HEK293 (cell line): ENCODE data around the gene HLA-DMB.
"Not testable (repeated sequence)": the region's sequence is repeated elsewhere in the genome, so short reads cannot be mapped to it uniquely, and the experiment has no call there.

Experiments used
- CTCF ChIA-PET: fragments of 350-600 bp; formaldehyde crosslinking; extraction: SDS; loops from one replicate; lab custom pipeline; 2021; ENCODE audit warnings: antibody characterized with exemption; lab: Yijun Ruan, JAX
- POLR2A ChIA-PET: fragments of 300-600 bp; formaldehyde crosslinking; extraction: SDS; loops from one replicate; lab custom pipeline; 2020; ENCODE audit warnings: antibody characterized with exemption, inconsistent platforms; lab: Yijun Ruan, JAX
- H3K27ac ChIP-seq: fragments of 200-500 bp; sonication (Bioruptor generic); 2 replicates; pipeline ENCODE4 v1.5.1; 2014; ENCODE audit warnings: low read depth, low read length, control low read depth, inconsistent platforms; ENCODE audit errors: extremely low read depth
- H3K36me3 ChIP-seq, 2 experiments: fragments of 200-500 bp in 1 of 2; sonication (Bioruptor generic) in 1 of 2; 1 replicate in 1 of 2; 2 replicates in 1 of 2; pipeline ENCODE4 v1.5.1; 2014 to 2017; ENCODE audit warnings: inconsistent platforms in 2 of 2, low read length in 2 of 2; ENCODE audit not compliant: control insufficient read depth in 2 of 2, insufficient read depth in 1 of 2
- H3K4me1 ChIP-seq: fragments of 200-500 bp; sonication (Bioruptor generic); 2 replicates; pipeline ENCODE4 v1.5.1; 2014; ENCODE audit warnings: mild to moderate bottlenecking, low read length, inconsistent platforms; ENCODE audit not compliant: control insufficient read depth, insufficient read depth
- H3K4me3 ChIP-seq: 2 replicates; pipeline ENCODE4 v1.5.1; 2011; ENCODE audit warnings: low read depth, mild to moderate bottlenecking, control low read depth, low read length, moderate library complexity
- H3K9me3 ChIP-seq: fragments of 200-500 bp; sonication (Bioruptor generic); 2 replicates; pipeline ENCODE4 v1.5.1; 2014; ENCODE audit warnings: low read depth, low read length, inconsistent platforms; ENCODE audit not compliant: control insufficient read depth, insufficient read depth
- EGR2 ChIP-seq: fragments of 450-650 bp; formaldehyde crosslinking; IDR thresholded peaks from 2 replicates; pipeline ENCODE4 v1.5.1; 2016; ENCODE audit warnings: low read depth, missing biosample characterization, missing genetic modification characterization
- MEIS1 ChIP-seq: sonication (generic); formaldehyde crosslinking; IDR thresholded peaks from 2 replicates; pipeline ENCODE4 v1.8.1; 2022; ENCODE audit warnings: missing genetic modification reagents, mild to moderate bottlenecking, borderline replicate concordance
- PRDM10 ChIP-seq: fragments of 450-650 bp; formaldehyde crosslinking; IDR thresholded peaks from 2 replicates; pipeline ENCODE4 v1.5.1; 2016; ENCODE audit warnings: missing biosample characterization, missing genetic modification characterization
- SCRT2 ChIP-seq: fragments of 450-650 bp; formaldehyde crosslinking; IDR thresholded peaks from 2 replicates; pipeline ENCODE4 v1.5.1; 2016; ENCODE audit warnings: missing biosample characterization, missing genetic modification characterization
- ZBTB10 ChIP-seq: fragments of 450-650 bp; formaldehyde crosslinking; IDR thresholded peaks from 2 replicates; pipeline ENCODE4 v1.5.1; 2016; ENCODE audit warnings: missing biosample characterization, missing genetic modification characterization
- ZFHX2 ChIP-seq: fragments of 450-650 bp; formaldehyde crosslinking; conservative IDR thresholded peaks from 2 replicates; pipeline ENCODE4 v1.5.1; 2016; ENCODE audit warnings: missing biosample characterization, missing genetic modification characterization
- ZNF121 ChIP-seq: fragments of 450-650 bp; formaldehyde crosslinking; IDR thresholded peaks from 2 replicates; pipeline ENCODE4 v1.5.1; 2016; ENCODE audit warnings: missing biosample characterization, missing genetic modification characterization
- ZNF19 ChIP-seq: fragments of 450-650 bp; formaldehyde crosslinking; IDR thresholded peaks from 2 replicates; pipeline ENCODE4; 2016; ENCODE audit warnings: missing biosample characterization, missing genetic modification characterization, low read depth
- ZNF2 ChIP-seq: fragments of 450-650 bp; formaldehyde crosslinking; IDR thresholded peaks from 2 replicates; pipeline ENCODE4 v1.5.1; 2016; ENCODE audit warnings: missing biosample characterization, missing genetic modification characterization
- ZNF362 ChIP-seq: fragments of 450-650 bp; formaldehyde crosslinking; IDR thresholded peaks from 2 replicates; pipeline ENCODE4 v1.5.1; 2016; ENCODE audit warnings: missing biosample characterization, missing genetic modification characterization

The HLA-DMB gene

GRCh38 chr6:32943864-32944649 lies 3.2 kb upstream of the HLA-DMB start:
- no peak overlapping the region for H3K27ac ChIP-seq
- ChIA-PET CTCF (interaction anchor here (0.6 to 10.3 kb wide), 13 partner anchors 11 to 756 kb away, joined by 3 to 109 read pairs (median 4); partner anchors contain the start of genes BRD2, HLA-DMA and TAP2), POLR2A (interaction anchor here (2.3 to 6.9 kb wide), 2 partner anchors 26 to 49 kb away, joined by 8 to 100 read pairs; partner anchors contain the start of gene BRD2)
- H3K9me3 ChIP-seq, result no peaks in the 10 kb centered on the region
- H3K4me1 ChIP-seq, result no peaks in the 10 kb centered on the region
- H3K4me3 ChIP-seq, result no peak overlapping the region
- no peaks in the 10 kb centered on the region for H3K36me3 ChIP-seq
- TF ChIP-seq ZNF362 (0 out of 2 replicates have a peak, but pooled peaks have one; percentile 14), ZBTB10 (tag by site-specific recombination) (no peak)

GRCh38 chr6:32942555-32943123 lies 1.8 kb upstream of the HLA-DMB start:
- not testable (repeated sequence) for H3K36me3 ChIP-seq, H3K9me3 ChIP-seq, H3K27ac ChIP-seq, H3K4me3 ChIP-seq, H3K4me1 ChIP-seq
- TF ChIP-seq EGR2 (tag by site-specific recombination) (0 out of 2 replicates have a peak, but pooled peaks have one; percentile 25), ZFHX2 (peak; percentile 53; the same call in 1 of the 2 replicates)
- ChIA-PET POLR2A (interaction anchor here (2.3 to 6.9 kb wide), 2 partner anchors 28 to 48 kb away, joined by 8 to 100 read pairs; partner anchors contain the start of gene BRD2), CTCF (interaction anchor here (0.6 to 10.3 kb wide), 10 partner anchors 9 to 817 kb away, joined by 3 to 109 read pairs (median 13); partner anchors contain the start of genes HLA-DMA and TAP2)

- H3K27ac ChIP-seq, result no peak overlapping the region
- TF ChIP-seq ZFHX2 (peak; percentile 35; the same call in 1 of the 2 replicates), ZNF19 (no peak), PRDM10 (tag by site-specific recombination) (0 out of 2 replicates have a peak, but pooled peaks have one; percentile 3), SCRT2 (tag by site-specific recombination) (0 out of 2 replicates have a peak, but pooled peaks have one; percentile 8), ZNF2 (tag by site-specific recombination) (no peak), ZNF121 (tag by site-specific recombination) (no peak), MEIS1 (no peak)
- TF ChIP-seq, all 188 proteins: peak for 3
- no peaks in the 10 kb centered on the region for H3K4me1 ChIP-seq
- no peaks in the 10 kb centered on the region for H3K36me3 ChIP-seq
- H3K9me3 ChIP-seq, result no peaks in the 10 kb centered on the region
- POLR2A ChIA-PET, result interaction anchor here (1.0 to 6.9 kb wide), 6 partner anchors 13 to 88 kb away, joined by 3 to 100 read pairs (median 4); partner anchors contain the start of genes BRD2 and TAP1
- CTCF ChIA-PET, result interaction anchor here (0.6 to 10.3 kb wide), 15 partner anchors 8 to 102 kb away, joined by 3 to 109 read pairs (median 6); partner anchors contain the start of genes HLA-DMA and TAP2
- no peak overlapping the region for H3K4me3 ChIP-seq
Measured at GRCh38 chr6:32941214-32941768, 463 bp upstream of the HLA-DMB start.
